Fibroblast of villous mesenchyme (primary cell): ENCODE results near the gene SPEM2. TPM values are rescaled to one million over a fixed set of nuclear protein-coding genes. Genes with fewer than 3 reads are reported as not detected.
"Not testable (repeated sequence)": the region's sequence is repeated elsewhere in the genome, so short reads cannot be mapped to it uniquely, and the experiment has no call there.

ENCODE experiments used
- DNase-seq: peaks from one replicate; pipeline ENCODE4 v3.0.0-alpha.2; 2010; ENCODE audit warnings: low read depth
- H3K4me3 ChIP-seq: 2 replicates; pipeline ENCODE4 v1.5.1; 2011; ENCODE audit warnings: low read depth, mild to moderate bottlenecking, low read length
- CTCF ChIP-seq: IDR thresholded peaks from 2 replicates; pipeline ENCODE4 v1.5.1; 2012; ENCODE audit warnings: low read depth, mild to moderate bottlenecking, low read length; ENCODE audit not compliant: insufficient read depth
- total RNA-seq: library from RNA; depleted of rRNA; stranded (reverse); fragments of >200 nt; gene quantifications from 2 replicates; pipeline ENCODE4 v1.2.3, GENCODE V29; 2012

Gene SPEM2
- total RNA-seq, 1 donor: not detected

DNA sequence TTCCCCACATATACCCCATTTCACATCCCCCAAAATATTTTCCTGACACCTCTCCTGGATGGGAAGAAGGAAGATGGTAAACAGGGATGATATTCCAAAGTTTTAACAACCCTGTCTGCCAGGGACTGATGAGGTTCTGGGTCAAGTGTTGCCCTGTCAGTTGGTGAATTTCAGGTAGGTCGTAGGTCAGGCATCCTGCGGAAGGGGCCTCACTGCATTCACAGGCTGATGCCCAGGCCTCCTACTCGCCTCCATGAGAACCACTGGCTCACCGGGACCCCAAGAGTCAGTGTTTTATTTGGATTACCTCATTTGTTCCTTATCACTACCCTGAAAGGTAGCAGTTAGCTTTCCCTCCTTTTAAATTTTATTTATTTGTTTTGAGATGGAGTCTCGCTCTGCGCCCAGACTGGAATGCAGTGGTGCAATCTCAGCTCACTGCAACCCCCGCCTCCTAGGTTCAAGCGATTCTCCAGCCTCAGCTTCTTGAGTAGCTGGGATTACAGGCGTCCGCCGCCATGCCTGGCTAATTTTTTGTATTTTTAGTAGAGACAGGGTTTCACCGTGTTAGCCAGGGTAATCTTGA, 43.5 kb downstream of the SPEM2 start:
- TF ChIP-seq CTCF: no peak
- H3K4me3 ChIP-seq: no peak overlapping the region
- DNase-seq: no peak

GRCh38 chr17:7469843-7470242, 44.4 kb downstream of the SPEM2 start:
- not testable (repeated sequence) for H3K4me3 ChIP-seq, DNase-seq

DNA sequence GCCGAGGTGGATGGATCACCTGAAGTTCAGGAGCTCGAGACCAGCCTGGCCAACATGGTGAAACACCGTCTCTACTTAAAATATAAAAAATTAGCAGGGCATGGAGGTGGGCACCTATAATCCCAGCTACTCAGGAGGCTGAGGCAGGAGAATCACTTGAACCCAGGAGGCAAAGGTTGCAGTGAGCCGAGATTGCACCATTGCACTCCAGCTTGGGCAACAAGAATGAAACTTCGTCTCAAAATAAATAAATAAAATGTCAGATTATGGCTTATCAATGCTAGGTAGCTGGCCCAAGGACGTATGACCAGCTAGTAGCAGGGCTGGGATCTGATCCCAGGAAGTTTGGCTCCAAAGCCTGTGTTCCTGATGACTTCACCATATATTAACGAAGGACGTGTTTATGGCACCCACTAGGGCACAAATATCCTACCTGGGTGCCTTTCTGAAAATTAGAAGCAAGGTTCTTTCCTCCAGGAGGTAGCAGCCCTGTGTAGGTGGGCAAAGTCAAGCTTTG, 45.1 kb downstream of the SPEM2 start:
- not testable (repeated sequence) for H3K4me3 ChIP-seq, DNase-seq

DNA sequence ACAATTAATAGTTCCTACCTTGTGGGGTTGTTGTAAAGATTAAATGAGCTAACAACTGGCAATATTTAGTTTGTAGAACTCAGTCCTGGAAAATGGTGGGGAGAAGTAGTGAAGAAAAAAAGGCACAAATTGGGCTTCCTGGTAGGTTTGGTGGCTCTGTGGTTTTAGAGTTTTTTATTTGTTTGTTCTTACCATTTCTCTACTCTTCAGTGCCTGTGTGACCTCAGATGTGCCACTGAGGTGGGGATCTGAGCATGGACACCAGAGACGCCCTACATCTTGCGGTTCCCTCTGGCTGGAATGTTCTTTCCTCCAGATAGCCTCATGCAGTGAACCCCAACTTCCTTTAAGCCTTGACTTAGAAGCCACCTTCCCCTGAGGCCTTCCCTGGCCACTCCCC, 46.3 kb downstream of the SPEM2 start:
- TF ChIP-seq CTCF: no peak
- H3K4me3 ChIP-seq: no peak overlapping the region
- no peak for DNase-seq

DNA sequence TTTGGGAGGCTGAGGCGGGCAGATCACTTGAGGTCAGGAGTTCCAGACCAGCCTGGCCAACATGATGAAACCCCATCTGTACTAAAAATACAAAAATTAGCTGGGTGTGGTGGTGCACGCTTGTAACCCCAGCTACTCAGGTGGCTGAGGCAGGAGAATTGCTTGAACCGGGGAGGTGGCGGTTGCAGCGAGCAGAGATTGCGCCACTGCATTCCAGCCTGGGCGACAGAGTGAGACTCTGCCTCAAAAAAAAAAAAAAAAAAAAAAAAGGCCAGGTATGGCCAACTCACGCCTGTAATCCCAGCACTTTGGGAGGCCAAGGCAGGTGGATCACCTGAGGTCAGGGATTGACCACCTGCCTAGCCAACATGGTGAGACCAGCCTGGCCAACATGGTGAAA, 49.4 kb downstream of the SPEM2 start:
- H3K4me3 ChIP-seq, DNase-seq: not testable (repeated sequence)

- H3K4me3 ChIP-seq: no peak overlapping the region
- peak; percentile 83 for DNase-seq
- TF ChIP-seq CTCF: no peak
Measured at GRCh38 chr17:7475764-7476422, 50.5 kb downstream of the SPEM2 start.

- H3K4me3 ChIP-seq: no peak overlapping the region
- DNase-seq: peak; percentile 41
Measured at GRCh38 chr17:7476494-7476893, 51.1 kb downstream of the SPEM2 start.

DNA sequence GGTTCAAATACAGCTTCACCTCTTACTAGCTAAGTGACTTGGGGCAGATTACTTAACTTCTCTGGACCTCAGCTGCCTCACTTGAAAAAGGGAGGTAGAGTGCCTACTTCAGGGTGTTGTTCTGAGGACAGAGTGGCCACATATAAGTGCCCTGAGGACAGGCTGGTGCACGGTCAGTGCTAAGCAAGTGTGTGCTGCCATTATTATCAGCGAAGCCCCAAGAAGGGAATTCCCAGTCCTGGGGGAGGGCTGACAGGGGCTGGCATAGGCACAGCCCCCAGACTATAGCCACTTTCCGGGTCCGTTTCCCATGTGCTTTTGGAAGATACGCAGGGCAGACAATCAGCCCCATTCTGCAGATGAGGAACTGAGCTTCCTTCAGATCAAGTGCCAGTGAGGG, 51.5 kb downstream of the SPEM2 start:
- H3K4me3 ChIP-seq: peak overlapping the region; percentile 75
- no peak for DNase-seq
- TF ChIP-seq CTCF: no peak

More at GRCh38 chr17:7476494-7476893, 51.1 kb downstream of the SPEM2 start:
- TF ChIP-seq CTCF: no peak

Other genes with a start within 250 kb of the SPEM2 start
- 0.43 and 0.64 TPM in 2 replicates for gene ASGR1, start 246.2 kb upstream of the SPEM2 start, total RNA-seq
- gene DLG4, start 205.8 kb upstream of the SPEM2 start, total RNA-seq: 10.6 and 14.2 TPM in 2 replicates
- gene ACADVL, start 205.7 kb upstream of the SPEM2 start, total RNA-seq: 171 and 255 TPM in 2 replicates
- gene DVL2, start 191.1 kb upstream of the SPEM2 start, total RNA-seq: 102 and 105 TPM in 2 replicates
- 51.8 and 54.1 TPM in 2 replicates for gene PHF23, start 186.2 kb upstream of the SPEM2 start, total RNA-seq
- gene GABARAP, start 183.2 kb upstream of the SPEM2 start, total RNA-seq: 225 and 265 TPM in 2 replicates
- gene CTDNEP1, start 173.9 kb upstream of the SPEM2 start, total RNA-seq: 24.5 and 34.1 TPM in 2 replicates
- gene ELP5, start 173.4 kb upstream of the SPEM2 start, total RNA-seq: 29.6 and 36.3 TPM in 2 replicates
- 2.9 and 5.2 TPM in 2 replicates for gene CLDN7, start 163.1 kb upstream of the SPEM2 start, total RNA-seq
- under 0.01 TPM in 1 of 2 replicates, not detected in the other for gene SLC2A4, start 143.9 kb upstream of the SPEM2 start, total RNA-seq
- gene YBX2, start 131.0 kb upstream of the SPEM2 start, total RNA-seq: not detected in 2 replicates
- 607 and 641 TPM in 2 replicates for gene EIF5A, start 118.0 kb upstream of the SPEM2 start, total RNA-seq
- gene GPS2, start 110.3 kb upstream of the SPEM2 start, total RNA-seq: 34.1 and 45.3 TPM in 2 replicates
- 15.1 and 19.4 TPM in 2 replicates for gene NEURL4, start 96.3 kb upstream of the SPEM2 start, total RNA-seq
- gene ACAP1, start 89.1 kb upstream of the SPEM2 start, total RNA-seq: 1.9 and 3.9 TPM in 2 replicates
- 7.4 and 8.6 TPM in 2 replicates for gene KCTD11, start 73.5 kb upstream of the SPEM2 start, total RNA-seq
- gene TMEM95, start 70.5 kb upstream of the SPEM2 start, total RNA-seq: not detected in 2 replicates
- gene TNK1, start 44.5 kb upstream of the SPEM2 start, total RNA-seq: under 0.01 and 2.2 TPM in 2 replicates
- 16.8 and 28.3 TPM in 2 replicates for gene PLSCR3, start 31.1 kb upstream of the SPEM2 start, total RNA-seq
- 147 and 162 TPM in 2 replicates for gene TMEM256, start 21.5 kb upstream of the SPEM2 start, total RNA-seq
- gene NLGN2, start 17.8 kb upstream of the SPEM2 start, total RNA-seq: 8.1 and 9.5 TPM in 2 replicates
- not detected in 2 replicates for gene SPEM1, start 5.3 kb upstream of the SPEM2 start, total RNA-seq
- not detected in 2 replicates for gene SPEM3, start 3.2 kb downstream of the SPEM2 start, total RNA-seq
- gene TMEM102, start 9.8 kb downstream of the SPEM2 start, total RNA-seq: 2.6 and 3.0 TPM in 2 replicates
- 0.32 and 3.9 TPM in 2 replicates for gene FGF11, start 13.9 kb downstream of the SPEM2 start, total RNA-seq
- 6.1 and 6.9 TPM in 2 replicates for gene CHRNB1, start 19.4 kb downstream of the SPEM2 start, total RNA-seq
- 30.0 and 37.1 TPM in 2 replicates for gene ZBTB4, start 54.0 kb downstream of the SPEM2 start, total RNA-seq
- not detected in 2 replicates for gene SLC35G6, start 55.8 kb downstream of the SPEM2 start, total RNA-seq
- 118 and 127 TPM in 2 replicates for gene POLR2A, start 58.8 kb downstream of the SPEM2 start, total RNA-seq
- 11.7 and 14.5 TPM in 2 replicates for gene TNFSF12, start 123.4 kb downstream of the SPEM2 start, total RNA-seq
- 0.43 and 0.64 TPM in 2 replicates for gene TNFSF13, start 133.1 kb downstream of the SPEM2 start, total RNA-seq
- gene SENP3, start 136.3 kb downstream of the SPEM2 start, total RNA-seq: 69.9 and 75.1 TPM in 2 replicates
- gene CD68, start 154.0 kb downstream of the SPEM2 start, total RNA-seq: 9.1 and 9.7 TPM in 2 replicates
- gene MPDU1, start 158.2 kb downstream of the SPEM2 start, total RNA-seq: 70.5 and 101 TPM in 2 replicates
- gene SOX15, start 164.5 kb downstream of the SPEM2 start, total RNA-seq: under 0.01 and 0.64 TPM in 2 replicates
- 37.4 and 39.7 TPM in 2 replicates for gene FXR2, start 189.3 kb downstream of the SPEM2 start, total RNA-seq
- gene SAT2, start 202.2 kb downstream of the SPEM2 start, total RNA-seq: 23.3 and 37.0 TPM in 2 replicates
- gene SHBG, start 204.5 kb downstream of the SPEM2 start, total RNA-seq: 0.64 and 0.86 TPM in 2 replicates
- not detected in 2 replicates for gene ATP1B2, start 225.3 kb downstream of the SPEM2 start, total RNA-seq